Stromal cell of bone marrow (primary cell): ENCODE data around the gene DHX38.
A peak's percentile ranks its signal among the peaks of the same experiment; 100 is the strongest.

Experiments used
- DNase-seq: peaks from one replicate; pipeline ENCODE4 v3.0.0-alpha.2; 2012; ENCODE audit warnings: low read depth

Gene DHX38

GRCh38 chr16:72083778-72084404 lies 9.8 kb upstream of the DHX38 start:
- no peak for DNase-seq

GRCh38 chr16:72084445-72084844 lies 9.2 kb upstream of the DHX38 start:
- DNase-seq, result no peak

- DNase-seq, result no peak
Measured at GRCh38 chr16:72085002-72085401, 8.6 kb upstream of the DHX38 start.

- no peak for DNase-seq
Measured at GRCh38 chr16:72091217-72091616, 2.4 kb upstream of the DHX38 start.

GRCh38 chr16:72092832-72093447 lies 707 bp upstream of the DHX38 start:
- DNase-seq, result peak; percentile 60

GRCh38 chr16:72094266-72094610 lies 591 bp downstream of the DHX38 start:
- peak; percentile 3 for DNase-seq

GRCh38 chr16:72098936-72099335 lies 5.3 kb downstream of the DHX38 start:
- DNase-seq, result no peak

GRCh38 chr16:72099377-72099818 lies 5.8 kb downstream of the DHX38 start:
- peak; percentile 22 for DNase-seq

- DNase-seq, result no peak
Measured at GRCh38 chr16:72101195-72101594, 7.5 kb downstream of the DHX38 start.

- no peak for DNase-seq
Measured at GRCh38 chr16:72104905-72105304, 11.3 kb downstream of the DHX38 start.

- no peak for DNase-seq
Measured at GRCh38 chr16:72105978-72106377, 12.3 kb downstream of the DHX38 start.

GRCh38 chr16:72107371-72107770 lies 13.7 kb downstream of the DHX38 start:
- no peak for DNase-seq

- no peak for DNase-seq
Measured at GRCh38 chr16:72108353-72109102, 14.9 kb downstream of the DHX38 start.

- DNase-seq, result no peak
Measured at GRCh38 chr16:72109300-72109699, 15.7 kb downstream of the DHX38 start.

GRCh38 chr16:72109966-72110530 lies 16.4 kb downstream of the DHX38 start:
- DNase-seq, result no peak

- DNase-seq, result no peak
Measured at GRCh38 chr16:72110662-72111615, 17.3 kb downstream of the DHX38 start.

- no peak for DNase-seq
Measured at GRCh38 chr16:72111657-72112451, 18.2 kb downstream of the DHX38 start.

- DNase-seq, result no peak
Measured at GRCh38 chr16:72112452-72112792, 18.8 kb downstream of the DHX38 start.

- no peak for DNase-seq
Measured at GRCh38 chr16:72112906-72113615, 19.4 kb downstream of the DHX38 start.

GRCh38 chr16:72113616-72113945 lies 19.9 kb downstream of the DHX38 start:
- DNase-seq, result no peak

- DNase-seq, result no peak
Measured at GRCh38 chr16:72120026-72120425, 26.4 kb downstream of the DHX38 start.
